T-helper 2 cell treated with Interferon-gamma antibody and Interleukin-4, amounts not matched to agents 100 ng/mL and 5 ng/mL, for 36 hours (primary cell): ENCODE results near the gene GRID2. TPM values are rescaled to one million over a fixed set of nuclear protein-coding genes. Genes with fewer than 3 reads are reported as not detected.

Experiments
- intact Hi-C: fragments of 100-400 bp; cut with micrococcal nuclease; formaldehyde crosslinking; loops from one replicate; pipeline ENCODE4 v1.15.1; 2023
- total RNA-seq: library from RNA; stranded (reverse); gene quantifications from 2 replicates; pipeline ENCODE4 v1.2.3, GENCODE V29; 2022

GRID2 gene
- total RNA-seq, 1 donor from 2014 or later, result not detected

DNA sequence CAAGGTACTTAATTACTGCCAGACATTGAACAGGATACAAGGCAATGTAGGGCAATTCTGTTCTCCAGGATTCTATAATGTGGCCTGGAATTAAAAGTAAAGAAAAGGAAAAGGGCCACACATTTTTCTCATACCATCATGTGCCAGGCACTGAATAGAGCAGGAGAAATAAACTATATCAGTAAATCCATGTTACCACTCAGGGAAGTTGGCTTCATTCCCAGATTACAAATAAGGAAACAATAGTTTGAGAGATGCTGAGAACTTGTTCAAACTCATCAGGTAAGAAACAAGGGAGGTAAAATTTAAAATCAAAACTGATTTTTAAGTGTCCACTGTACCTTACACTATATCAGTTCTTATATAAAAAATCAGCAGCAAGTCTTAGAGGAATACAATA lies 879.8 kb downstream of the GRID2 start:
- intact Hi-C loops, result no loop called here

DNA sequence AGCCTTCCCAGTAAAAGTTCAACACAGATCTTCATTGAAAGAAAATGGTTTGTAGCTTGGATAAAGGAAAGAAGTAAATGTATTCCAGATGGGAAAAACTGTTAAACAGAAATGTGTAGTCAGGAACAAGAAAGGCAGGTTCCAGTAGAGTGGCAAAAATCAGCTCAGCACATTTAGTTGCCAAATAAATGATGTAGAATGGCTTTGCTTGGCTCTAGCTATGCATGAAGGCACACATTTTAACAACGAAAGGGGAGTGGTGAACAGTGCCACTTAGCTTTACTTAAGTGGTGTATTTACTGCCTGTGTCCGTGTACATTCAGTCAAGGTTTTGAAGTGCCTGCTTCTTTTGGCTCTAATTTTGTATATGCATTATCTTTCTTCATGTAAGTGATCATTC lies 880.3 kb downstream of the GRID2 start:
- intact Hi-C loops, result no loop called here

GRCh38 chr4:93186846-93187245 lies 883.1 kb downstream of the GRID2 start:
- intact Hi-C loops, result no loop called here

DNA sequence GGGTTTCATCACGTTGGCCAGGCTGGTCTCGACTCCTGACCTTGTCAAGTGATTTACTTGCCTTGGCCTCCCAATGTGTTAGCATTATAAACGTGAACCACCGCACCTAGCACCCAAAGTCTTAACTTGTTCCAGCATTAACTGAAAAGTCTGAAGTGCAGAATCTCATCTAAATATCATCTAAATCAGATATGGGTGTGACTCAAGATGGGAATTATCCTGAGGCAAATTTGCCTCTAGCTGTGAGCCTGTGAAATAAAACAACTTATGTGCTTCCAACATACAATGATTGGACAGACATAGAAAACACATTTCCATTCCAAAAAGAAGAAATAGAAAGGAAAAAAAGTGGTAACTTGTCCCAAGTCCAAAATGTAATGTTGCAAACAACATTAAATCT lies 883.7 kb downstream of the GRID2 start:
- intact Hi-C loops, result no loop called here

DNA sequence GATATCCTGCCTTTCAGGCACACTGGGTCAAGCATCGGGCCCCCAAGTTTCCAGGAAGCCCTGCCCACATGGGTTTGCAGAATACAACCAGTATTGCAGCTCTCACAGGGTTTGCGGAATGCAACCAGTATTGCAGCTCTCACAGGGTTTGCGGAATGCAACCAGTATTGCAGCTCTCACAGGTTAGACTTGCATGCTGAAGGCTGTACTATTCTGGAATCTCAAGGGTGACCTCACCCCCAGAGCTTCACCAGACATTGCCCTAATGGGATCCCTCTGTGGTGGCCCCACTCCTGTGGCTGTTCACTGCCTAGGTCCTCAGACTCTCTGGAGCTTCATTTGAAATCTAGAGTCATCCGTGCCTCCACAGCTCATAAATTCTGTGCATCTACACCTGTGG lies 884.1 kb downstream of the GRID2 start:
- intact Hi-C loops, result no loop called here

- intact Hi-C loops, result no loop called here
These were observed 895.7 kb downstream of the GRID2 start for GRCh38 chr4:93199492-93199891.

DNA sequence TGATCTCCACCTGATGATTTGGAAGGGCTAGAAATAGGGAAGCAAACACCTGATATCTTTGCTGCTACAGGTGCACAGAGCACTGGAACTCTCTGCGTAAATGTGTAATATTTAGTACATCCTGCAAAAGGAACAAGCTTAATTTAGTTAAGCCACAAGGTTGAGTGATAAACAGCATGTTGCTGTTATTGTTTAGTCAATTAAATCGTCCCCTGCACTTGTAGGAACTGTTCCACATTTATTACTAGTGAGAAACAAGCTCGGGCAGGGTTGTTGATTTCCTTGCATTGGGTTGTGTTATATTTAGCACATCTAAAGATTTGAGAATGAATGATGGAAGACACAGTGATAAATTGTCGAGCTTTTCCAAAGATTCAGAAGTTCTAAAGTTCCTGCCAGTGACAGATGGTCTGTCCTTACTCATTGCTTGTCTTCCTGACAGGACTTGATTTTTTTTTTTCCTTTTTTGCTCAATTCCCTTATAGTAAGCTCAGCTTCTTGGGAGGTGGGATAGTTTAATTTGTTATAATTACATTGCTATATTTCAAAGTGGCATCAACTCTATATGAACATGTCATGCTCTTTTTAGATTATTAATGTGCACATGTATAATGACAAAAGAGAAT lies 897.8 kb downstream of the GRID2 start:
- intact Hi-C loops, result no loop called here

DNA sequence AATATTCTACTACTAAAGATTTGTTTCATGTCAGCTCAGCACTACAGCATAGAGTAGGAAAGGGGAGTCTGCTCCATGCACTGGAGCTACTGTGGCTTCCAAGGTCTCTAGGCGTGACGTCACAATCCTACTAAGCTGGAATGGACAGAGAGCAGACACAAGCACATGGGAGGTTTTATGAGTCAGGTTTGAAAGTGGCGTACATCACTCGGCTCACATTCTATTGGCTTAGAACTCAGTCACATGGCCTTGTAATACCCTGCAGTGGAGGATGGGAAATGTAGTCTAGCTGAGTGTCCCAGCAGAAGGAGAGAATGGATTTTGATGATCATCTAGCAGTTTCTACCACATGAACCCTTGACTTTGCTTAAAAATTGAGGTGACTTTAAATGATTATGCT lies 899.9 kb downstream of the GRID2 start:
- intact Hi-C loops, result no loop called here

DNA sequence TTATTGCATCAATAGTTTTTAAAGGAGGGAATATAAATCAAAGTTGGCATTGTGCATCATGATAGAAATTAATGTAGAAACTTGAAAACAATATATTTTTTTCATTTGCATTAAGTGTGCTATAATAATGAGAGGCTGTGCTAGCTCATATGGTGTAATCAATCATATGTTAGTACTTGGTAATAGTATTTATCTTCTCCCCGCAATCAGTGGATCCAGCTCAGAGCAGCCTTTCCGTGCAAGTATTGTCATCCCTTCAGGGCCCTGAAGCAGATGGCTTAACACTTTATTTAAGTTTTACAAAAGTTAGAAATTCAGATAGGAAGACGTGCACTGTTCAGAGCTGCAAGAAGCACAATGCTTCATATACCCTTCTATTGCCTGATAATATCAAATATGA lies 908.5 kb downstream of the GRID2 start:
- intact Hi-C loops, result no loop called here

- intact Hi-C loops, result no loop called here
These were observed 912.9 kb downstream of the GRID2 start for GRCh38 chr4:93216646-93217045.

DNA sequence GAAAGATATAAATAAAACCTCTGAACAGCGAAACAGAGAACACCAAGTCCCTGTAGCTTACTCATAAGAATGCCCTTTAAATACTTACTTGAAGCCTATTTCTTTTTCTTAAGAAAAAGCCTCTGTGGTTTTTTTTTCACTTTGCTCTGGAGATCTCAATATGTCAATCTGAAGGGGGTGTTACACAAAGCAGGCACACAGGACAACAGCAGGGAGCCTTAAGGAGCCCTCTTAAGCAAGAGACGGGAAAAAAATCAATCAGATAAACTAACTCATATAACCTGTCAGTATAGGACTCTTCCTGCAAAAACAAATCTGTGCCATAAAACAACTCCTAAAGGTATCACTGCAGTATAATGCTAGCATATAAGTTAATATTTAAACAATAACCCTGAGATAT lies 913.7 kb downstream of the GRID2 start:
- intact Hi-C loops, result no loop called here

GRCh38 chr4:93221771-93222170 lies 918.0 kb downstream of the GRID2 start:
- intact Hi-C loops, result no loop called here

DNA sequence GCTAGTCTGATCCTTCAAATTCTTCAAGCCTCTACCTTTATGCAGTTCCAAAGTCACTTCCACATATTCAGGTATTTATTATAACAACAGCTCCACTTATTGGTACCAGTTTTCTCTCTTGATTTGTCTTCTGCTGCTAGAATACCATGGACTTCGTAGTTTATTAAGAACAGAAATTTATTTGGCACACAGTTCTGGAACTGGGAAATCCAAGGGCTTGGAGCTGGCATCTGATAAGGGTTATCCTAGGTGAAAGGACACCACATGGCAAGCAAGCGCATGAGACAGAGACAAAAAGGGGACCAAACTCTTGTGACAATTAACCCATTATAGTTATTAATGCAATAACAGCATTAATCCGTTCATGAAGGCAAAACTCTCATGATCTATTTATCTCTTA lies 924.3 kb downstream of the GRID2 start:
- intact Hi-C loops, result no loop called here

GRCh38 chr4:93232883-93233282 lies 929.1 kb downstream of the GRID2 start:
- intact Hi-C loops, result no loop called here

DNA sequence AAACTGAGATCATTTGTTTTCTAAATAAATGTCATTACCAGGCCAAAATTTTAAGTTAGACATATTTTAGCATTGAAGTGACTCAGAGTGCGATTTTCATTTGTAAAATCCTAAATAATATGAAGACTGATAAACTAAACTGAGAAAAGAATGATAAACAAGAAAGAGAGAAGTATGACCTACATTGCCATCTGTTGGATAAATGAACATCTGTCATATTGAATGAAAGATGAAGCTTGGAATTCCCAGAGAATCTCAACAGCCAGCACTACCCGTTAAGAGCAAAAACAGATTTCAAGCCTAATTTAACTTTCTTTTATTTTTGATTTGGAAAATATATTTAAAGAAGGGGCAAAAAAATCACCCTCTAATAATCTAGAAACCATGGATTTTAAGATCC lies 933.8 kb downstream of the GRID2 start:
- intact Hi-C loops, result no loop called here

DNA sequence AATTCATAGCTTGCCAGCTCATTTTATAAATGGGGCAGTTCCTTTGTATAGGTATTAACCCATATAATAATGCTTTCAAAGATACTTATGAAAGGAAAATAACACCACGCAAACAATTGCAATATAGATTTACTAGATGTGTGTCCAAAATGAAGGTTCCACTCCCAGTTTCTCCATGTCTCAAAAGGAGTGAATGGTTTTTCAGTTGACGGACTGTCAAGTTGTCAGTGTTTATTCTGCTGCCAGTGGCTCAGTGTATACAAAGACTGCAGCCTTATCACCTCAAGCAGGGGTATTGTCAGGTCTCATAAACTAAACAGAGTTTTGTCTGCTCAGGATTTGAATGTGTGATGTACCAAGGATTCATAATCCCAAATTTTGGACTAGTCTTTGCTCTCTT lies 939.5 kb downstream of the GRID2 start:
- intact Hi-C loops, result no loop called here

DNA sequence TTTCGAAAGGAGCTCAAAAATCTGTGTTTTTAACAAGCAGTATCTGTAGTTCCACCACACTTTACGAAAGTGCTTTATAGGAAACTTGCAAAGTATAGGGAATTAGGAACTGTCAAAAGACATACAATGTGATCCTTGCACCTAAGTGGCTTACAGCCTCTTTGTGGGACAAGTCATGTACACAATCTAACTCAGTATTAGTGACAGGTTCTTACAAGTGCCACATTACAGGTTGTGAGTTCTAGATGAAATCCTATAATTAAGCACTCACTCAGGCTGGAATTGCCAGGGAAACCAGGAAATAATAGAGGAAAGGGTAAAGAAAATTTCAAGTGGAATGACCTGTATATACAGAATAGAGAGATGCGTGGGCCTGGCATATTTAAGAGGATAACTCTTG lies 957.4 kb downstream of the GRID2 start:
- intact Hi-C loops, result no loop called here

DNA sequence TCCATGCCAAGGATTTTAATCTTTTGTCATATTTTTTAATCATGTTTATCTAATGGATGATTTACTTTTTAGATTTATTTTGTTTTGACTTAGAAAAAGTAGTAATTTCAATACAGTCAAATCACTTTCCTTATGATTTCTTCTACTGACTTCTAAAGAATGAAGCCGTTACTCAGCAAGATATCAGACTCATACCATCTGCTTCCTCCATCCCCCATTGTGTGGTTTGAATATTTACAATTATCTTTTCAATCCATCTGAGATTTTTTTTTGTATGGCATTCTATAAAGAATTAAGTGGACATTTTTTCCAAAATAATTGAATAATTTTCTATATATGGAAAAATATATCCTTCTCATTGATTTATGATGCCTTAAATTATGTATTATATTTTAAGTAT lies 959.4 kb downstream of the GRID2 start:
- intact Hi-C loops, result no loop called here

DNA sequence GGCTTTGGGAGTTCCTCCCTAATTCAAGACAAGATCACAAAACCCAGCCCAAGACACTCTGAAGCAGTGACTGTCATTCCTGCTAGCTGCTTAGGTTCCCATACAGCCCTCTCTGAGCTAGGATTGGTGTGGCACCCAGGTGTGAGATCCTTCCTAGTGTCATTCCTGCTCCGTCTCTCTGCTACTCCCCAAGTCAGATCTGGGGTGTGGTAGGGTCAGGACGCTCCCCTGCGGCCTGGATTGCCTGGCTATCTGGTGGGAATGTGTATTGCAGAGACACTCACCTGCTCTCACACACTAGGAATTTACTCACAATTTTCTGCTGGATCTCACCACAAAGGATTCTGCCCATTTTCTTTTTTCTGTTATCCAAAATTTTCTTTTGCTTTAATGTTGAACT lies 964.0 kb downstream of the GRID2 start:
- intact Hi-C loops, result no loop called here

GRCh38 chr4:93285346-93285745 lies 981.6 kb downstream of the GRID2 start:
- intact Hi-C loops, result no loop called here

DNA sequence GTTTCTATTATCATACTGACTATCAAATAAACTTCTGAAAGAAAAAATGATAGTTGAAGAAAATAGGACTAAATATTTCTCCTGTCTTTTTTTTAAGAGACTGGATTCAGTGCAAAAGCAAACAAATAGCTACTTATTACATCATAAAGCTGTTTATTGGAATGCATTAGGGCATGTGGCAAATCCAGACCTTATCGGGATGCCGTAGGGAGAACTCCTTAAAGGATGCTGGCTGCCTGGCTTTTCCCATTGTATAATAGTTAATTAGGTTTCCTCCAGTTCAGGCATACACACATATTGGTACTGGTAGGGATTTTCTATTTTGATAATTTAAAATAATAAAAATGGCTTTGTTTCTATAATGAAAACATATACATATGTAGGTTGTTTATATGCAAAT lies 985.5 kb downstream of the GRID2 start:
- intact Hi-C loops, result no loop called here

DNA sequence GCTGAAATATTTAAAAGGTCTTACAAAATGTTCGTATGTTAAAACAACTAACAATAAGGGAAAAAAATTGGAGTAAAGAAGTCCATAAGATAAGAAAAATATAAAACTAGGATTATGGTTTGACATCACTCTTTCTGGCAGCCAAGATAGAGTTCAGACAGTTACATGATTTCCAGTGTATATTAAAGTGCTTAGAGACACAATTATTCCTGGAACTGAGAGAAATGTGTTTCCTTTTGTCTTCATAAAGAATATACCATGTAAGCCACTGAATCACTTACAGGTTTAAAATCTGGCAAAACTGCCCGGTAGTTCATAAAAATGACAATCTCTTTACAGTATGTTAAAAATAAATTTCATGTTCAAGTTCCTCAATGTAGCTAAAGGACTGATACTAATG lies 986.1 kb downstream of the GRID2 start:
- intact Hi-C loops, result no loop called here

DNA sequence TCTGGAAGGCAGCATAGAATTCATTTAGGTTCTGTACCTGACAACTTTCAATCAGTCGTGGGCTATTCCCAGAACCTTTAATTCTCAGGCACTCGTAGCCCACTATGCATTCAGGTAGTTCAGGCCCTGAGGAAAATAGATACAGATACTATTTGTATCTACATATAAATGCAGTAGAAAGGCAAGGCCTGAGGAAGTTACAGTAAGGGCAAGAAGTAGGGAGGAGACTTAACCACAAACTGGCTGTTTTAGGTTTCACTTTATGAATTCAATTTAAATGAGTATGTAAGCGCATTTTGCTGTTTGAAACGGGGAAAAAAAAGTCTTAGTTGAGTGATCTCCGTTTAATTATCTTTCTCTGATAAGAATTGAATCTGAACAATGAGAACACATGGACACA lies 995.4 kb downstream of the GRID2 start:
- intact Hi-C loops, result no loop called here
